ENCODE results near the gene ROBO1. TPM values are rescaled to one million over a fixed set of nuclear protein-coding genes. Genes with fewer than 3 reads are reported as not detected.

ROBO1 gene
- total RNA-seq, 1 experiment from 2014 or later, result 32.2 TPM

DNA sequence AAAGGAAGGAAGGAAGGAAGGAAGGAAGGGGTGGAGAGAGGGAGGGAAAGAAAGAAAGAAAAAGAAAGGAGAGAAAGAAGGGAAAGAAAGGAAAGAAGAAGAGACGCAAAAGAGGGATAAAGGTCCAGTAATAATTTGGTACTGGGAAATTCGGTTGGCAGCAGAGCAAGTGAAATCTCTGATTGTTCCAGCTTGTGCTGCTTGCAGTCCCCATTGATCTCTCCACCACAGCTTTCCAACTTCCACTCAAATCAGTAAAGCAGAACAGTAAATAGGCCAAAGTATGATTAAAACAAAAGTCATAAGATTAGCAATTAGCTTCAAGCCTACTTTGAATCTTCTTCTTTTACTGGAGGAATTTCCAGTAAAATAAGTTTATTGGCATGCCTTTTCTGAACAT lies 357.2 kb downstream of the ROBO1 start:
- Mint-ChIP-seq H3K27me3 (ENCODE audit: insufficient read depth, unreplicated experiment) (peaks cover 79% of the 10 kb centered on the region), H3K4me1 (ENCODE audit: insufficient read depth, unreplicated experiment) (no peaks in the 10 kb centered on the region), H3K27ac (ENCODE audit: low read depth, unreplicated experiment) (no peak overlapping the region), H3K9me3 (ENCODE audit: unreplicated experiment) (no peaks in the 10 kb centered on the region), H3K36me3 (ENCODE audit: insufficient read depth, unreplicated experiment) (no peaks in the 10 kb centered on the region), H3K4me3 (ENCODE audit: unreplicated experiment) (no peak overlapping the region)
- TF ChIP-seq CTCF (IDR thresholded peaks at IDR 0.05; ENCODE audit: unreplicated experiment), result no peak
- intact Hi-C loops (cut with micrococcal nuclease), result no loop called here
- ChIA-PET POLR2A (no interaction called here), CTCF (no interaction called here)
- DNase-seq (ENCODE audit: unreplicated experiment), result no peak
- BruUV-seq (replicated peaks), result no TSS peak

DNA sequence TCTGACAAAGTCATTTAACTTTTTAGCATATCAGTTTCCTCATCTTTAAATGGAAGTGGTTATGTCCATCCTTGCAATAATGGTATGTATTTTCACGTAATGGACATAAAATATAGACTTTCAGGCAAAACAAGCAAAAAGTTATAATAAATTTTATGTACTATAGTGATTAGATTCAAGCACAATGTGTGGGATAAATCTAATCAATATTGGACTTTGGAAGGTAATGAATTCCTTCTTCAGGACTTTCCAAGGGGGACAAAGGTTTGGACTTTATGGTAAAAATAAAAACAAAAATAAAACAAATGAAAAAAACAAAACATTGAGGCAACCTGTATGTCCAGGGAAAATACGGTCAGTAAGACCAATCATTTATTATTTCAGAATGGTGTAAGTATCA lies 357.7 kb downstream of the ROBO1 start:
- no peaks in the 10 kb centered on the region for H3K9me3 Mint-ChIP-seq (ENCODE audit: unreplicated experiment)
- H3K4me1 Mint-ChIP-seq (ENCODE audit: insufficient read depth, unreplicated experiment), result no peaks in the 10 kb centered on the region
- ChIA-PET POLR2A (no interaction called here), CTCF (no interaction called here)
- TF ChIP-seq CTCF (IDR thresholded peaks at IDR 0.05; ENCODE audit: unreplicated experiment), result no peak
- intact Hi-C loops (cut with micrococcal nuclease), result no loop called here
- BruUV-seq (replicated peaks), result no TSS peak
- H3K27ac Mint-ChIP-seq (ENCODE audit: low read depth, unreplicated experiment), result no peak overlapping the region
- DNase-seq (ENCODE audit: unreplicated experiment), result no peak
- H3K27me3 Mint-ChIP-seq (ENCODE audit: insufficient read depth, unreplicated experiment), result peaks cover 74% of the 10 kb centered on the region
- no peak overlapping the region for H3K4me3 Mint-ChIP-seq (ENCODE audit: unreplicated experiment)
- H3K36me3 Mint-ChIP-seq (ENCODE audit: insufficient read depth, unreplicated experiment), result no peaks in the 10 kb centered on the region

DNA sequence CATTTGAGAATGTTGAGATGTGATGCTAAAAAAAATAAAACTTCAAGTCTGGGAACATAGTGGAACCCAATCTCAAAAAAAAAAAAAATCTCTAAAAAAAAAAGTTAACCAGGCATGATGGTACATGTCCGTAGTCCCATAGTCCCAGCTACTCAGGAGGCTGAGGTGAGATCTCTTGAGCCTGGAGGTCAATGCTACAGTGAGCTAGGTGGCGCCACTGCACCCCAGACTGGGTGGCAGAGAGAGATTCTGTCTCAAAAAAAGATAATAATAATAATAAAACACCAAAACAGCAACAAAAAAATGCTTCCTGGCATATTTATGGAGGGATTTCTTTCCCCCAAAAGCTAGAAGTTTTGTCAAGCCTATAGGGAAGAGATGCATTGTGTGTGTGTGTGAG lies 361.6 kb downstream of the ROBO1 start:
- intact Hi-C loops (cut with micrococcal nuclease), result no loop called here
- POLR2A ChIA-PET, result no interaction called here

DNA sequence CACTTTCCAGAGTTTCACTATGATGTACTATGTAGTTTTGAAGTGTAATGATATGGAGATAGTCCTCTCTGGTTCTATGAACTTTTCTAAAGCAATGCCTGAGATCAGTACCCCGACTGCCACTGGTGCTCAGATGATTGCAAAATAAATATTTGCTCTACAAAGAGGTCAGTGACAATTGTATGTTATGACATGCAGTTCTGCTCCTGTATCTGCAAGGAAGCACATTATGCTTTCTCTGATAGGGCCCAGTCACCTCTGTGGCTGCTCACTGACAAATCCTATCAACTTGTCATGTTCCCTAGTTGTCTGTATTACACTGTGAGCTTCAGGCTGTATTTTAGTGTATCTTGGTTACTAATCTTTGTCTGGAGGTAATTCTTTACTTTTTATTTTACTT lies 362.6 kb downstream of the ROBO1 start:
- TF ChIP-seq CTCF (IDR thresholded peaks at IDR 0.05; ENCODE audit: unreplicated experiment), result no peak
- no peaks in the 10 kb centered on the region for H3K9me3 Mint-ChIP-seq (ENCODE audit: unreplicated experiment)
- DNase-seq (ENCODE audit: unreplicated experiment), result no peak
- intact Hi-C loops (cut with micrococcal nuclease), result no loop called here
- ChIA-PET CTCF (no interaction called here), POLR2A (no interaction called here)
- H3K4me1 Mint-ChIP-seq (ENCODE audit: insufficient read depth, unreplicated experiment), result no peaks in the 10 kb centered on the region
- H3K36me3 Mint-ChIP-seq (ENCODE audit: insufficient read depth, unreplicated experiment), result no peaks in the 10 kb centered on the region
- no peak overlapping the region for H3K27ac Mint-ChIP-seq (ENCODE audit: low read depth, unreplicated experiment)
- no peak overlapping the region for H3K4me3 Mint-ChIP-seq (ENCODE audit: unreplicated experiment)
- peaks cover 63% of the 10 kb centered on the region for H3K27me3 Mint-ChIP-seq (ENCODE audit: insufficient read depth, unreplicated experiment)
- no TSS peak for BruUV-seq (replicated peaks)

More for the DNA sequence above, 361.6 kb downstream of the ROBO1 start:
- DNase-seq (ENCODE audit: unreplicated experiment), result no peak
- Mint-ChIP-seq H3K27me3 (ENCODE audit: insufficient read depth, unreplicated experiment) (peaks cover 65% of the 10 kb centered on the region), H3K4me3 (ENCODE audit: unreplicated experiment) (no peak overlapping the region), H3K27ac (ENCODE audit: low read depth, unreplicated experiment) (no peak overlapping the region), H3K36me3 (ENCODE audit: insufficient read depth, unreplicated experiment) (no peaks in the 10 kb centered on the region), H3K4me1 (ENCODE audit: insufficient read depth, unreplicated experiment) (no peaks in the 10 kb centered on the region), H3K9me3 (ENCODE audit: unreplicated experiment) (no peaks in the 10 kb centered on the region)
- TF ChIP-seq CTCF (IDR thresholded peaks at IDR 0.05; ENCODE audit: unreplicated experiment), result no peak
- CTCF ChIA-PET, result interaction anchor here (0.7 kb wide), 1 partner anchor 10 kb away, joined by 3 read pairs; no protein-coding TSS in a partner anchor
- BruUV-seq (replicated peaks), result no TSS peak

Data from MCF 10A (cell line).